Mucosa of descending colon (tissue), 3 donors: ENCODE measurements around the gene SNTG2. TPM values are rescaled to one million over a fixed set of nuclear protein-coding genes. Genes with fewer than 3 reads are reported as not detected.

ENCODE experiments used
- ATAC-seq: fragments of 200-7000 bp; cut with Tn5 transposase; one replicate; pipeline ENCODE4 v1.9.1; 2020; ENCODE audit warnings: mild to moderate bottlenecking, moderate library complexity
- DNase-seq, 3 donors: peaks; one replicate each; pipeline ENCODE4 v3.0.0-alpha.2; 2020
- H3K36me3 ChIP-seq: fragments of 200-600 bp; one replicate; pipeline ENCODE4 v1.8.0; 2021; ENCODE audit warnings: low read depth, mild to moderate bottlenecking
- H3K4me1 ChIP-seq: fragments of 200-600 bp; one replicate; pipeline ENCODE4 v1.8.0; 2021; ENCODE audit warnings: low read depth, mild to moderate bottlenecking
- H3K4me3 ChIP-seq: fragments of 200-600 bp; one replicate; pipeline ENCODE4 v1.8.0; 2021; ENCODE audit warnings: mild to moderate bottlenecking
- H3K9me3 ChIP-seq: fragments of 200-600 bp; one replicate; pipeline ENCODE4 v1.8.0; 2021; ENCODE audit warnings: mild to moderate bottlenecking
- intact Hi-C, 2 donors: fragments of 100-400 bp; cut with DNase I in 1 of 2; cut with micrococcal nuclease in 1 of 2; formaldehyde crosslinking; loops; one replicate each; pipeline versions ENCODE4 v1.11.0 to v1.11.1; 2022; cut with DNase I, micrococcal nuclease
- total RNA-seq, 3 donors: library from RNA; stranded (reverse); fragmentation: NEBNext Ultra II Directional in 2 of 3; extraction: Animal tissue kit (Norgen Biotek cat#: 25700) in 2 of 3; gene quantifications; one replicate each; pipeline versions ENCODE4 v1.2.1 to v1.2.4, GENCODE V29; 2021 to 2023
- TF ChIP-seq, protein P1 (sequence below): fragments of 200-600 bp; IDR thresholded peaks from one replicate; pipeline ENCODE4 v1.8.0; 2022; ENCODE audit warnings: antibody characterized with exemption, mild to moderate bottlenecking
- donor health status: DM: no; HTN: no; CAD: no; lungs with moderate emphysema.
- donor health status: DM: no; HTN: no; CAD: no.
- donor health status: DM: no; HTN: yes; CAD: no.

SNTG2 gene
- total RNA-seq, 3 donors from 2014 or later, result 0.38 to 3.0 (median 2.8) TPM

- no peaks in the 10 kb centered on the region for H3K36me3 ChIP-seq
- TF ChIP-seq, protein P1, sequence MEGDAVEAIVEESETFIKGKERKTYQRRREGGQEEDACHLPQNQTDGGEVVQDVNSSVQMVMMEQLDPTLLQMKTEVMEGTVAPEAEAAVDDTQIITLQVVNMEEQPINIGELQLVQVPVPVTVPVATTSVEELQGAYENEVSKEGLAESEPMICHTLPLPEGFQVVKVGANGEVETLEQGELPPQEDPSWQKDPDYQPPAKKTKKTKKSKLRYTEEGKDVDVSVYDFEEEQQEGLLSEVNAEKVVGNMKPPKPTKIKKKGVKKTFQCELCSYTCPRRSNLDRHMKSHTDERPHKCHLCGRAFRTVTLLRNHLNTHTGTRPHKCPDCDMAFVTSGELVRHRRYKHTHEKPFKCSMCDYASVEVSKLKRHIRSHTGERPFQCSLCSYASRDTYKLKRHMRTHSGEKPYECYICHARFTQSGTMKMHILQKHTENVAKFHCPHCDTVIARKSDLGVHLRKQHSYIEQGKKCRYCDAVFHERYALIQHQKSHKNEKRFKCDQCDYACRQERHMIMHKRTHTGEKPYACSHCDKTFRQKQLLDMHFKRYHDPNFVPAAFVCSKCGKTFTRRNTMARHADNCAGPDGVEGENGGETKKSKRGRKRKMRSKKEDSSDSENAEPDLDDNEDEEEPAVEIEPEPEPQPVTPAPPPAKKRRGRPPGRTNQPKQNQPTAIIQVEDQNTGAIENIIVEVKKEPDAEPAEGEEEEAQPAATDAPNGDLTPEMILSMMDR, result no peak
- H3K4me3 ChIP-seq, result no peak overlapping the region
- intact Hi-C loops, result no loop called here
- no peaks in the 10 kb centered on the region for H3K4me1 ChIP-seq
- DNase-seq (no peak), ATAC-seq (no peak)
- no peaks in the 10 kb centered on the region for H3K9me3 ChIP-seq
These were observed 118.2 kb downstream of the SNTG2 start for GRCh38 chr2:1068822-1069221.

GRCh38 chr2:1069847-1070246 is 119.2 kb downstream of the SNTG2 start:
- H3K9me3 ChIP-seq, result no peaks in the 10 kb centered on the region
- no peak overlapping the region for H3K4me3 ChIP-seq
- no peaks in the 10 kb centered on the region for H3K4me1 ChIP-seq
- ATAC-seq (no peak), DNase-seq (no peak)
- intact Hi-C loops, result no loop called here
- TF ChIP-seq, protein P1, result no peak
- no peaks in the 10 kb centered on the region for H3K36me3 ChIP-seq

DNA sequence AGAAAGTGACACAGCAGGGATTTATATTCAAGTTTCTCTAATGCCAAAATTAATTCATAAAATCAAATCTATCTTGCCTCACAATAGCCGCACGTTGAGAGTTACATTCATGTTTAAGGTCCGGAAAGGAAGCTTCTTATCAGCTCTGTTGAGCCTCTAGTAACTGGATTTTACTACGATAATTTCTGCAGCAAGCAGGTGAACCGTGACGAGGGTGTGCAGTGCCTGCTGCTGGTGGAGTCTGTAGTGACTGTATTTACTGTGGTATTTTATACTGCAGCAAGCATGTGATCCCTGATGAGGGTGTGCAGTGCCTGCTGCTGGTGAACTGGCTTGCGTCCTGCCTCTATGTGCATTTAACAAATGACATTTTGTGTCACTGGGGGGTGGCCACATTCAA is 120.0 kb downstream of the SNTG2 start:
- H3K9me3 ChIP-seq, result no peaks in the 10 kb centered on the region
- no peaks in the 10 kb centered on the region for H3K4me1 ChIP-seq
- no peaks in the 10 kb centered on the region for H3K36me3 ChIP-seq
- no peak overlapping the region for H3K4me3 ChIP-seq
- ATAC-seq (no peak), DNase-seq (no peak)
- intact Hi-C loops, result no loop called here
- TF ChIP-seq, protein P1, result no peak

DNA sequence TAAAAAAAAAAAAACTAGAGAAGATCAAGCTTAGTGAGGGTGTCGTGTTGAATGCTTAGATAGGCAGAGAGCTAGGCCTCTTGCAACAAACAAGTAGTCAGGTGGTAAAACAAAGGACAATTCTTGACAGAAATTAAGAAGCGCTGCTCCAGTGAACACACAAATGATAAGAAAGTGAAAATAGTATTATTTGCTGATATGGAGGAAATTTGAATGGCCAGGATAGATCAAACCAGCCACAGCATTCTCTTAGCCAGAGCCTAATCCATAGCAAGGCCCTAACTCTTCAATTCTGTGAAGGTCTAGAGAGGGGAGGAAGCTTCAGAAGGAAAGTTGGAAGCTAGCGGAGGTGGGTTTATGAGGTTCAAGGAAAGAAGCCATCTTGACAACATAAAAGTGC is 121.0 kb downstream of the SNTG2 start:
- DNase-seq (no peak), ATAC-seq (no peak)
- Histone ChIP-seq H3K4me1 (no peaks in the 10 kb centered on the region), H3K9me3 (no peaks in the 10 kb centered on the region), H3K4me3 (no peak overlapping the region), H3K36me3 (no peaks in the 10 kb centered on the region)
- TF ChIP-seq, protein P1, result no peak
- intact Hi-C loops, result no loop called here

GRCh38 chr2:1072250-1072649 is 121.6 kb downstream of the SNTG2 start:
- TF ChIP-seq, protein P1, result no peak
- ATAC-seq, result no peak
- intact Hi-C loops, result no loop called here
- no peak overlapping the region for H3K4me3 ChIP-seq
- no peaks in the 10 kb centered on the region for H3K9me3 ChIP-seq
- no peaks in the 10 kb centered on the region for H3K36me3 ChIP-seq
- H3K4me1 ChIP-seq, result no peaks in the 10 kb centered on the region
- no peak for DNase-seq

- H3K4me1 ChIP-seq, result no peaks in the 10 kb centered on the region
- TF ChIP-seq, protein P1, result no peak
- ATAC-seq, result no peak
- no peak overlapping the region for H3K4me3 ChIP-seq
- intact Hi-C loops, result no loop called here
- no peaks in the 10 kb centered on the region for H3K9me3 ChIP-seq
- no peaks in the 10 kb centered on the region for H3K36me3 ChIP-seq
- DNase-seq, result no peak
These were observed 127.3 kb downstream of the SNTG2 start for GRCh38 chr2:1077911-1078310.
